H9 (cell line): Measurements from ENCODE around the gene THBS4. TPM values are rescaled to one million over a fixed set of nuclear protein-coding genes. Genes with fewer than 3 reads are reported as not detected.

Experiments used
- DNase-seq: peaks from one replicate; pipeline ENCODE4 v3.0.0-alpha.2; 2017
- H2AFZ ChIP-seq: one replicate; pipeline ENCODE4 v1.6.1; 2013; ENCODE audit warnings: mild to moderate bottlenecking, low read length, control low read depth, moderate library complexity
- H2AK5ac ChIP-seq: 2 replicates; pipeline ENCODE4 v1.6.1; 2013; ENCODE audit warnings: low read length, control low read depth, mixed read lengths; ENCODE audit not compliant: insufficient read length
- H2BK120ac ChIP-seq: one replicate; pipeline ENCODE4 v1.6.1; 2013; ENCODE audit warnings: low read depth, mild to moderate bottlenecking, low read length, control low read depth, inconsistent platforms; ENCODE audit not compliant: poor library complexity, severe bottlenecking
- H2BK12ac ChIP-seq: 2 replicates; pipeline ENCODE4 v1.6.1; 2013; ENCODE audit warnings: low read length, control low read depth, mixed read lengths, low read depth; ENCODE audit not compliant: insufficient read length
- H2BK15ac ChIP-seq: 2 replicates; pipeline ENCODE4 v1.6.1; 2013; ENCODE audit warnings: low read depth, low read length, control low read depth
- H2BK20ac ChIP-seq: one replicate; pipeline ENCODE4 v1.6.1; 2013; ENCODE audit warnings: low read depth, mild to moderate bottlenecking, low read length, control low read depth, inconsistent platforms; ENCODE audit not compliant: poor library complexity, severe bottlenecking
- H2BK5ac ChIP-seq: 2 replicates; pipeline ENCODE4 v1.6.1; 2013; ENCODE audit warnings: low read length, control low read depth, mixed read lengths; ENCODE audit not compliant: insufficient read length
- H3K14ac ChIP-seq: 2 replicates; pipeline ENCODE4 v1.6.1; 2013; ENCODE audit warnings: low read length, control low read depth; ENCODE audit not compliant: insufficient read depth
- H3K18ac ChIP-seq: 2 replicates; pipeline ENCODE4 v1.6.1; 2013; ENCODE audit warnings: low read depth, mild to moderate bottlenecking, mixed read lengths, low read length, control low read depth; ENCODE audit not compliant: insufficient read length
- H3K23ac ChIP-seq: 2 replicates; pipeline ENCODE4 v1.6.1; 2013; ENCODE audit warnings: low read length, control low read depth, mixed read lengths, low read depth; ENCODE audit not compliant: insufficient read length
- H3K23me2 ChIP-seq: 2 replicates; pipeline ENCODE4 v1.6.1; 2013; ENCODE audit warnings: low read depth, mild to moderate bottlenecking, mixed read lengths, low read length, control low read depth; ENCODE audit not compliant: insufficient read length, poor library complexity, severe bottlenecking
- H3K27ac ChIP-seq: 2 replicates; pipeline ENCODE4 v1.5.1; 2013; ENCODE audit warnings: low read length, control low read depth, mixed read lengths, low read depth; ENCODE audit not compliant: insufficient read length
- H3K27me3 ChIP-seq: 2 replicates; pipeline ENCODE4 v1.6.1; 2013; ENCODE audit warnings: low read length, control low read depth, inconsistent platforms; ENCODE audit not compliant: insufficient read depth
- H3K4ac ChIP-seq: 2 replicates; pipeline ENCODE4 v1.6.1; 2013; ENCODE audit warnings: low read depth, mild to moderate bottlenecking, control low read depth, inconsistent platforms, low read length, moderate library complexity
- H3K4me1 ChIP-seq: 2 replicates; pipeline ENCODE4 v1.6.1; 2013; ENCODE audit warnings: low read length, control low read depth, inconsistent platforms; ENCODE audit not compliant: insufficient read depth
- H3K4me2 ChIP-seq: 2 replicates; pipeline ENCODE4 v1.6.1; 2013; ENCODE audit warnings: low read length, control low read depth, mixed read lengths; ENCODE audit not compliant: insufficient read length, insufficient read depth
- H3K56ac ChIP-seq: 2 replicates; pipeline ENCODE4 v1.6.1; 2013; ENCODE audit warnings: low read depth, mild to moderate bottlenecking, mixed read lengths, low read length, control low read depth; ENCODE audit not compliant: insufficient read length
- H3K79me1 ChIP-seq: 2 replicates; pipeline ENCODE4 v1.6.1; 2013; ENCODE audit warnings: low read depth, mild to moderate bottlenecking, moderate library complexity, low read length, control low read depth, inconsistent platforms; ENCODE audit not compliant: insufficient read depth, poor library complexity, severe bottlenecking
- H3K79me2 ChIP-seq: 2 replicates; pipeline ENCODE4 v1.6.1; 2013; ENCODE audit warnings: low read length, control low read depth, inconsistent platforms; ENCODE audit not compliant: insufficient read depth
- H3K9ac ChIP-seq: 2 replicates; pipeline ENCODE4 v1.6.1; 2013; ENCODE audit warnings: low read length, control low read depth, mixed read lengths; ENCODE audit not compliant: insufficient read length; ENCODE audit errors: extremely low read depth
- H3K9me3 ChIP-seq: one replicate; pipeline ENCODE4 v1.6.1; 2013; ENCODE audit warnings: low read depth, low read length, inconsistent platforms; ENCODE audit not compliant: control insufficient read depth
- H3T11ph ChIP-seq: one replicate; pipeline ENCODE4 v1.6.1; 2013; ENCODE audit warnings: mild to moderate bottlenecking, low read length, control low read depth, inconsistent platforms
- H4K20me1 ChIP-seq: one replicate; pipeline ENCODE4 v1.6.1; 2013; ENCODE audit not compliant: control insufficient read depth, insufficient read length, insufficient read depth
- H4K5ac ChIP-seq: 2 replicates; pipeline ENCODE4 v1.6.1; 2013; ENCODE audit warnings: low read depth, mild to moderate bottlenecking, mixed read lengths, low read length, control low read depth; ENCODE audit not compliant: insufficient read length
- H4K8ac ChIP-seq: replicated peaks from 2 replicates; pipeline ENCODE4 v1.6.1; 2013; ENCODE audit warnings: low read length, control low read depth, mixed read lengths, low read depth; ENCODE audit not compliant: insufficient read length
- H4K91ac ChIP-seq: 2 replicates; pipeline ENCODE4 v1.6.1; 2013; ENCODE audit warnings: low read depth, mild to moderate bottlenecking, moderate library complexity, mixed read lengths, low read length, control low read depth; ENCODE audit not compliant: insufficient read length
- H3K27ac Mint-ChIP-seq, 3 experiments: 2 replicates in 2 of 3; 3 replicates in 1 of 3; pipeline ENCODE4 v1.8.0; 2020 to 2021; ENCODE audit warnings: mixed read lengths in 3 of 3, mild to moderate bottlenecking in 1 of 3, moderate library complexity in 1 of 3
- H3K27me3 Mint-ChIP-seq: 2 replicates; pipeline ENCODE4 v1.8.0; 2021; ENCODE audit warnings: low read depth, mild to moderate bottlenecking, moderate library complexity, mixed read lengths
- H3K36me3 Mint-ChIP-seq, 3 experiments: 2 replicates in 2 of 3; 3 replicates in 1 of 3; pipeline ENCODE4 v1.8.0; 2020 to 2021; ENCODE audit warnings: low read depth in 3 of 3, mixed read lengths in 3 of 3; ENCODE audit not compliant: insufficient read depth in 1 of 3
- H3K4me1 Mint-ChIP-seq, 2 experiments: 2 replicates each; pipeline ENCODE4 v1.8.0; 2020; ENCODE audit warnings: mixed read lengths in 2 of 2
- H3K4me3 Mint-ChIP-seq, 2 experiments: 2 replicates in 1 of 2; 3 replicates in 1 of 2; pipeline ENCODE4 v1.8.0; 2020 to 2021; ENCODE audit warnings: mild to moderate bottlenecking in 2 of 2, mixed read lengths in 2 of 2, moderate library complexity in 1 of 2
- H3K9me3 Mint-ChIP-seq, 2 experiments: 2 replicates in 1 of 2; 3 replicates in 1 of 2; pipeline ENCODE4 v1.8.0; 2020; ENCODE audit warnings: mild to moderate bottlenecking in 2 of 2, mixed read lengths in 2 of 2, moderate library complexity in 1 of 2
- CTCF ChIP-seq: fragments of 200-600 bp; sonication (generic); conservative IDR thresholded peaks from 3 replicates; pipeline ENCODE4 v1.8.0; 2021; ENCODE audit warnings: antibody characterized with exemption, mild to moderate bottlenecking
- total RNA-seq: library from RNA; stranded (reverse); gene quantifications from 2 replicates; pipeline ENCODE4 v1.2.1, GENCODE V29; 2021

THBS4 gene
- total RNA-seq, 1 experiment from 2014 or later: 19.0 TPM

GRCh38 chr5:80033513-80033912, 1.6 kb upstream of the THBS4 start:
- no peak overlapping the region for H2BK20ac ChIP-seq
- H3K9ac ChIP-seq: no peak overlapping the region
- no peak overlapping the region for H3K18ac ChIP-seq
- no peak overlapping the region for H2BK120ac ChIP-seq
- H4K20me1 ChIP-seq: no peaks in the 10 kb centered on the region
- no peak overlapping the region for H2BK5ac ChIP-seq
- H3K27me3 ChIP-seq: peaks cover 16% of the 10 kb centered on the region; the same call in 1 of the 2 replicates
- H4K91ac ChIP-seq: no peak overlapping the region
- H4K8ac ChIP-seq: no peak overlapping the region
- TF ChIP-seq CTCF: no peak
- no peak overlapping the region for H3K23ac ChIP-seq
- H3K23me2 ChIP-seq: peaks cover 5% of the 10 kb centered on the region
- no peak overlapping the region for H3K4me2 ChIP-seq
- H3K79me2 ChIP-seq: no peaks in the 10 kb centered on the region
- no peak overlapping the region for H3K4me3 Mint-ChIP-seq
- H2AK5ac ChIP-seq: no peak overlapping the region
- H3K79me1 ChIP-seq: no peaks in the 10 kb centered on the region
- H3K9me3 ChIP-seq: no peaks in the 10 kb centered on the region
- no peak for DNase-seq
- no peak overlapping the region for H2AFZ ChIP-seq
- peaks cover 2% of the 10 kb centered on the region; the same call in 1 of the 2 replicates for H3K4me1 ChIP-seq
- H3K4me1 Mint-ChIP-seq: peaks cover 14 to 19% of the 10 kb centered on the region in 2 experiments
- no peak overlapping the region for H3K4ac ChIP-seq
- H3K27ac ChIP-seq: no peak overlapping the region
- H2BK15ac ChIP-seq: no peak overlapping the region
- H2BK12ac ChIP-seq: no peak overlapping the region
- H3K27me3 Mint-ChIP-seq: peaks cover 48% of the 10 kb centered on the region
- H3T11ph ChIP-seq: no peak overlapping the region
- no peak overlapping the region for H3K27ac Mint-ChIP-seq
- no peak overlapping the region for H4K5ac ChIP-seq
- no peaks in the 10 kb centered on the region for H3K36me3 Mint-ChIP-seq
- no peaks in the 10 kb centered on the region for H3K9me3 Mint-ChIP-seq
- H3K56ac ChIP-seq: no peak overlapping the region
- H3K14ac ChIP-seq: no peak overlapping the region
